ENCODE measurements around the gene KRTAP10-12.
"Not testable (repeated sequence)": the region's sequence is repeated elsewhere in the genome, so short reads cannot be mapped to it uniquely, and the experiment has no call there.

- not testable (repeated sequence) for TF ChIP-seq CTCF (IDR thresholded peaks at IDR 0.05; ENCODE audit: low read depth, low read length); EZH2phosphoT487 (IDR thresholded peaks at IDR 0.05; ENCODE audit: low read depth)
These were observed at the start of gene KRTAP10-12 for GRCh38 chr21:44697172-44697810.
